Endothelial cell (in vitro differentiated cells): ENCODE data around the gene GGTLC1. TPM values are rescaled to one million over a fixed set of nuclear protein-coding genes. Genes with fewer than 3 reads are reported as not detected.

Source experiments
- DNase-seq: peaks from one replicate; pipeline ENCODE4 v3.0.0; 2021; ENCODE audit warnings: low spot score
- H3K27ac Mint-ChIP-seq: one replicate; pipeline ENCODE4 v1.8.0; 2021; ENCODE audit warnings: mixed read lengths, inconsistent platforms; ENCODE audit not compliant: unreplicated experiment
- H3K27me3 Mint-ChIP-seq: one replicate; pipeline ENCODE4 v1.8.0; 2021; ENCODE audit warnings: mild to moderate bottlenecking, moderate library complexity, mixed read lengths, inconsistent platforms; ENCODE audit not compliant: unreplicated experiment
- H3K36me3 Mint-ChIP-seq: one replicate; pipeline ENCODE4 v1.8.0; 2021; ENCODE audit warnings: mild to moderate bottlenecking, low read depth, mixed read lengths, inconsistent platforms; ENCODE audit not compliant: unreplicated experiment
- H3K4me1 Mint-ChIP-seq: one replicate; pipeline ENCODE4 v1.8.0; 2021; ENCODE audit warnings: mild to moderate bottlenecking, mixed read lengths, inconsistent platforms; ENCODE audit not compliant: unreplicated experiment
- H3K4me3 Mint-ChIP-seq: one replicate; pipeline ENCODE4 v1.8.0; 2021; ENCODE audit warnings: mild to moderate bottlenecking, mixed read lengths, inconsistent platforms; ENCODE audit not compliant: unreplicated experiment
- H3K9me3 Mint-ChIP-seq: one replicate; pipeline ENCODE4 v1.8.0; 2021; ENCODE audit warnings: mixed read lengths, inconsistent platforms; ENCODE audit not compliant: unreplicated experiment
- CTCF ChIP-seq: fragments of 200-600 bp; sonication (generic); IDR thresholded peaks from one replicate; pipeline ENCODE4 v1.5.0; 2021; ENCODE audit warnings: antibody characterized with exemption; ENCODE audit not compliant: unreplicated experiment
- total RNA-seq: library from RNA; stranded (reverse); fragmentation: NEBNext Ultra II Directional; extraction: Animal tissue kit (Norgen Biotek cat#: 25700); gene quantifications from one replicate; pipeline ENCODE4 v1.2.1, GENCODE V29; 2021; ENCODE audit not compliant: unreplicated experiment

Gene GGTLC1
- total RNA-seq, 1 donor from 2014 or later = not detected

- Mint-ChIP-seq H3K27me3 (peaks cover 2% of the 10 kb centered on the region), H3K4me3 (no peak overlapping the region), H3K4me1 (no peaks in the 10 kb centered on the region), H3K9me3 (no peaks in the 10 kb centered on the region), H3K27ac (no peak overlapping the region), H3K36me3 (no peaks in the 10 kb centered on the region)
- DNase-seq = no peak
- TF ChIP-seq CTCF = no peak
Measured at GRCh38 chr20:23974966-23975365, 13.6 kb downstream of the GGTLC1 start.

- H3K9me3 Mint-ChIP-seq = peaks cover 4% of the 10 kb centered on the region
- TF ChIP-seq CTCF = no peak
- no peak overlapping the region for H3K4me3 Mint-ChIP-seq
Measured at GRCh38 chr20:23971310-23971709, 17.3 kb downstream of the GGTLC1 start.

GRCh38 chr20:23970049-23970448 lies 18.5 kb downstream of the GGTLC1 start:
- H3K36me3 Mint-ChIP-seq = peaks cover 5% of the 10 kb centered on the region
- no peak for TF ChIP-seq CTCF
- H3K27ac Mint-ChIP-seq = no peak overlapping the region
- no peak for DNase-seq
- H3K4me3 Mint-ChIP-seq = no peak overlapping the region
- no peaks in the 10 kb centered on the region for H3K4me1 Mint-ChIP-seq
- peaks cover 5% of the 10 kb centered on the region for H3K9me3 Mint-ChIP-seq
- H3K27me3 Mint-ChIP-seq = peaks cover 2% of the 10 kb centered on the region

More at GRCh38 chr20:23971310-23971709, 17.3 kb downstream of the GGTLC1 start:
- Mint-ChIP-seq H3K27me3 (peaks cover 3% of the 10 kb centered on the region), H3K4me1 (no peaks in the 10 kb centered on the region), H3K36me3 (peaks cover 5% of the 10 kb centered on the region), H3K27ac (no peak overlapping the region)
- DNase-seq = no peak

- DNase-seq = no peak
- no peak for TF ChIP-seq CTCF
- no peak overlapping the region for H3K27ac Mint-ChIP-seq
- no peaks in the 10 kb centered on the region for H3K4me1 Mint-ChIP-seq
- peaks cover 5% of the 10 kb centered on the region for H3K9me3 Mint-ChIP-seq
- no peak overlapping the region for H3K4me3 Mint-ChIP-seq
- peaks cover 5% of the 10 kb centered on the region for H3K36me3 Mint-ChIP-seq
- H3K27me3 Mint-ChIP-seq = peaks cover 2% of the 10 kb centered on the region
Measured at GRCh38 chr20:23967616-23967979, 21.0 kb downstream of the GGTLC1 start.

- H3K9me3 Mint-ChIP-seq = peaks cover 10% of the 10 kb centered on the region
- TF ChIP-seq CTCF = no peak
- no peak overlapping the region for H3K27ac Mint-ChIP-seq
- H3K4me1 Mint-ChIP-seq = no peaks in the 10 kb centered on the region
- DNase-seq = no peak
- peaks cover 2% of the 10 kb centered on the region for H3K27me3 Mint-ChIP-seq
- peaks cover 5% of the 10 kb centered on the region for H3K36me3 Mint-ChIP-seq
- H3K4me3 Mint-ChIP-seq = no peak overlapping the region
Measured at GRCh38 chr20:23966927-23967615, 21.5 kb downstream of the GGTLC1 start.
